GM23248 (cell line): ENCODE data around the gene MTUS2. TPM values are rescaled to one million over a fixed set of nuclear protein-coding genes. Genes with fewer than 3 reads are reported as not detected.

Experiments
- DNase-seq: peaks from one replicate; pipeline ENCODE4 v3.0.0-alpha.2; 2015
- H2AFZ ChIP-seq: fragments of 200-600 bp; sonication (generic); 2 replicates; pipeline ENCODE4 v1.6.1; 2016; ENCODE audit warnings: antibody characterized with exemption
- H3F3A ChIP-seq: fragments of 200-600 bp; sonication (generic); 2 replicates; pipeline ENCODE4 v1.6.1; 2016; ENCODE audit warnings: mild to moderate bottlenecking, antibody characterized with exemption, mixed run types; ENCODE audit not compliant: insufficient read depth
- H3K27ac ChIP-seq: fragments of 200-600 bp; sonication (generic); 2 replicates; pipeline ENCODE4 v1.5.1; 2016; ENCODE audit warnings: mild to moderate bottlenecking
- H3K27me3 ChIP-seq: fragments of 200-600 bp; sonication (generic); replicated peaks from 2 replicates; pipeline ENCODE4 v1.6.1; 2016; ENCODE audit warnings: mild to moderate bottlenecking; ENCODE audit not compliant: insufficient read depth
- H3K36me3 ChIP-seq: fragments of 200-600 bp; sonication (generic); 2 replicates; pipeline ENCODE4 v1.6.1; 2016; ENCODE audit warnings: low read depth, mild to moderate bottlenecking
- H3K4me1 ChIP-seq: fragments of 200-600 bp; sonication (generic); 2 replicates; pipeline ENCODE4 v1.6.1; 2016; ENCODE audit warnings: mild to moderate bottlenecking; ENCODE audit not compliant: insufficient read depth
- H3K4me2 ChIP-seq: fragments of 200-600 bp; sonication (generic); one replicate; pipeline ENCODE4 v1.6.1; 2016; ENCODE audit warnings: mild to moderate bottlenecking; ENCODE audit not compliant: unreplicated experiment
- H3K4me3 ChIP-seq: fragments of 200-600 bp; sonication (generic); 2 replicates; pipeline ENCODE4 v1.5.1; 2016; ENCODE audit warnings: mild to moderate bottlenecking
- H3K79me2 ChIP-seq: fragments of 200-600 bp; sonication (generic); 2 replicates; pipeline ENCODE4 v1.6.1; 2016; ENCODE audit warnings: mild to moderate bottlenecking; ENCODE audit not compliant: insufficient read depth
- H3K9ac ChIP-seq: fragments of 200-600 bp; sonication (generic); 2 replicates; pipeline ENCODE4 v1.6.1; 2016; ENCODE audit warnings: mild to moderate bottlenecking
- H3K9me2 ChIP-seq: fragments of 200-600 bp; sonication (generic); 2 replicates; pipeline ENCODE4 v1.6.1; 2016; ENCODE audit warnings: mixed run types, mild to moderate bottlenecking, moderate library complexity; ENCODE audit not compliant: insufficient read depth
- H3K9me3 ChIP-seq: fragments of 200-600 bp; sonication (generic); one replicate; pipeline ENCODE4 v1.6.1; 2017; ENCODE audit warnings: low read depth
- H4K20me1 ChIP-seq: fragments of 200-600 bp; sonication (generic); 2 replicates; pipeline ENCODE4 v1.6.0; 2016; ENCODE audit not compliant: insufficient read depth
- EZH2 ChIP-seq: fragments of 200-600 bp; sonication (generic); IDR thresholded peaks from 2 replicates; pipeline ENCODE4 v1.6.1; 2018; ENCODE audit warnings: antibody characterized with exemption, mild to moderate bottlenecking; ENCODE audit not compliant: insufficient read depth, poor library complexity, severe bottlenecking
- EZH2phosphoT487 ChIP-seq: fragments of 200-600 bp; sonication (generic); IDR thresholded peaks from 2 replicates; pipeline ENCODE4 v1.6.1; 2018; ENCODE audit warnings: antibody characterized with exemption, moderate library complexity, mild to moderate bottlenecking, low read depth; ENCODE audit not compliant: insufficient read depth
- WGBS, 2 experiments: methylation state at CpG; one replicate each; pipeline ENCODE4 v1.1.6; 2015 to 2017; ENCODE audit warnings: low lambda C conversion rate in 2 of 2, low coverage in 1 of 2; ENCODE audit errors: missing lambda C conversion rate in 2 of 2; 5-methylcytosine and 5-hydroxymethylcytosine counted together
- in situ Hi-C: fragments of 300-500 bp; cut with MboI; formaldehyde crosslinking; loops from 2 replicates; pipeline ENCODE4 v1.15.0; 2020
- polyA plus RNA-seq: library from polyadenylated mRNA; unstranded; fragments of >200 nt; fragmentation: Nextera tagmentation; extraction: Ambion mirVana; gene quantifications from 2 replicates; pipeline ENCODE4 v1.2.1, GENCODE V29; 2016
- total RNA-seq: library from RNA; depleted of rRNA; stranded (reverse); fragments of >200 nt; shearing (Covaris generic); gene quantifications from 2 replicates; pipeline ENCODE4 v1.2.3, GENCODE V29; 2014

The MTUS2 gene
- total and polyA plus RNA-seq, 2 experiments from 2014 or later = 0.43 to 0.74 TPM

DNA sequence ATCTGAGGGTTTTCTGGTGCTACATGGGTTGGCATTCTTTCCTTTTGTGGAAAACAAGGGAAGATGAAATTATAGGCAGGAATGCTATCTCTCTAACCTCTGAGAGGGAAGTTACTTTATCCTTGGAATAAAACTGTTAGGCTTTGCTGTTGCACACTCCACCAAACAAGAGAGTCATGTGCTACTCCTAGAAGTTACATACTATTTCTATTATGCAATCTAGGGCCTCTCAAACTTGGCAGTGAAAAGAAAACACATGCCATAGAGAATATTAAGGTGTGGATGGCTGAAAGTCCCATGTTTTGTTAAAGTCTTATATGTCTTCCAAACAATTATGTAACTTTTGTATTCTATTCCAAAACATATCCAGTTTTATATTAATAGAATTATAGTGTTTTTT, 407.4 kb downstream of the MTUS2 start:
- Histone ChIP-seq H3K4me3 (no peak overlapping the region), H3K4me1 (no peaks in the 10 kb centered on the region), H2AFZ (no peak overlapping the region), H3K9me3 (no peaks in the 10 kb centered on the region), H3K9me2 (no peaks in the 10 kb centered on the region), H3K27ac (no peak overlapping the region), H3K27me3 (0 out of 2 replicates have a peak, but pooled peaks cover 6% of the 10 kb centered on the region), H3K79me2 (no peaks in the 10 kb centered on the region), H4K20me1 (no peaks in the 10 kb centered on the region), H3K9ac (no peak overlapping the region), H3K4me2 (no peak overlapping the region), H3F3A (no peaks in the 10 kb centered on the region), H3K36me3 (no peaks in the 10 kb centered on the region)
- in situ Hi-C loops = no loop called here
- no peak for TF ChIP-seq EZH2phosphoT487
- TF ChIP-seq EZH2 = no peak
- DNase-seq = peak; percentile 3

DNA sequence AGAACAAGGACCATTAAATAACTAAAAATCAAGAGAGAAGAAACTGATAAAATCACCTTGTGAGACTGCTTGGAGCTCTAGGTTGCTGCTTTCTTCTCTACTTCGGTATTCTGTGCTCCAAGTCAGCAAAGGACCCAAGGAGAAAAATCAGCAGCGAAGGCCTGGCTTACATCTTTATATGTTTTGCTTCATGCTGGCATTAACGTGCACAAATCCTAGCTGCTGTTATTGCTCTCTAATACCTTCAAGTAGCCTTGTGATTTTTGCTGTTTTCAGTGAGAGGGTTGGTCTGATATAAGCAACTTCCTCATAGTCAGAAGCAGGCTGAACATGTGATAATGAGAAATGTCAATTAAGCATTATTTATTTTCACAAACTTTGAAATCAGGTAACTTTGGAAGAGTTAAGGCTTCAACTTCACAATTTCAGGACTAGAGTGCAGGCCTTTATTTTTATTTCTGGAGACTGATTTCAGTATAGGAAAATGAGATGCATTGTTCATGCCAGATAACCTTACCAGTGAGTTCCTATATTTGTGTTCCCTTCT, 410.2 kb downstream of the MTUS2 start:
- 8 to 16% methylated on average over 3 of the region's 3 CpGs for WGBS, 2 experiments
- in situ Hi-C loops = no loop called here

DNA sequence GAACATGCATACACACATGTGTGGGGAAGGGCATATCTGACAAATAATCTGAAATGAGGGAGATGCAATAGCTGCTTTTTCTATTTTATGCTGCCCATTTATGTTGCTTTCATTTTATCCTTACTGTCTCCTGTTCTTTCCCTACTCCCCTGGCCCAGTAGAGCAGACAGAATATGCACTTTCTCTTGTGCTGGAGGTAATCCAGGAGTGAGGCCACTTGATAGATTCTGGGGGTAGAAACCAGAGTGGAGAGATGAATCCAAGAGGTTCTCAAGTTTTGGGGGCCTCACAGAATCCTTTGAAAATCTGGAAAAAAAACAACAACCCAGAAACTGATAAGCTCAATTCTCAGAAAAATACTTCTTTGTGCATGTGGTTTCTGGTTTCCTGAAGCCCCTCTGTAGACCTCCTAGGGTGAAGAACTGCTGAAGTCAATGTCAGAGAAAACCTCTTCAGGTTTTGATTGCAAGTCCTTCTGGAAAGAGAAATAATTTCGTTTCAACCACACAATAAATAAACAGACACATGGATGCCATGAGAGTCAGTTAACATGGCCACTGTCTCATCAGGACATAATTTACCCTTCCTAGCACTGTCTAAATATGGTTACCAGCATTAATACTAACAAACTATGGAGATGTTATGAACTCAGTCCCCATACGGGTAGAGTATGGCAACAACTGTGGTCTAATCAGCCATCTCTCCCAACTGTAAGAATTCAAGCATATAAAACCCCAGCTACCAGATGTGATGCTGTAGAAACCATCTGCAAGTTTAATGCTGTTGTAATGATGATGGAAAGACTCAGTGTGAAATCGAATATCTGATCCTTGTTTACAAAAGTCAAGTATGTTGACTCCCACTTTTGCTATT, 419.8 kb downstream of the MTUS2 start:
- in situ Hi-C loops = no loop called here
- no peaks in the 10 kb centered on the region for H3K9me3 ChIP-seq
- H3K27ac ChIP-seq = no peak overlapping the region
- WGBS, 2 experiments = 1% methylated on average over 3 of the region's 3 CpGs
- H3K4me3 ChIP-seq = no peak overlapping the region
- H3K9ac ChIP-seq = no peak overlapping the region
- no peak overlapping the region for H3K4me2 ChIP-seq
- no peaks in the 10 kb centered on the region for H3F3A ChIP-seq
- H3K79me2 ChIP-seq = no peaks in the 10 kb centered on the region
- no peaks in the 10 kb centered on the region for H3K9me2 ChIP-seq
- TF ChIP-seq EZH2 (no peak), EZH2phosphoT487 (no peak)
- no peaks in the 10 kb centered on the region for H3K4me1 ChIP-seq
- H3K27me3 ChIP-seq = no peaks in the 10 kb centered on the region
- DNase-seq = no peak
- H3K36me3 ChIP-seq = no peaks in the 10 kb centered on the region
- no peak overlapping the region for H2AFZ ChIP-seq
- H4K20me1 ChIP-seq = no peaks in the 10 kb centered on the region

More for the DNA sequence above, 410.2 kb downstream of the MTUS2 start:
- no peaks in the 10 kb centered on the region for H3F3A ChIP-seq
- no peaks in the 10 kb centered on the region for H3K9me2 ChIP-seq
- no peaks in the 10 kb centered on the region for H3K4me1 ChIP-seq
- H3K4me3 ChIP-seq = no peak overlapping the region
- H3K27ac ChIP-seq = no peak overlapping the region
- H4K20me1 ChIP-seq = no peaks in the 10 kb centered on the region
- no peak overlapping the region for H3K4me2 ChIP-seq
- H2AFZ ChIP-seq = no peak overlapping the region
- DNase-seq = no peak
- no peak overlapping the region for H3K9ac ChIP-seq
- TF ChIP-seq EZH2 (no peak), EZH2phosphoT487 (no peak)
- H3K79me2 ChIP-seq = no peaks in the 10 kb centered on the region
- H3K36me3 ChIP-seq = no peaks in the 10 kb centered on the region
- 0 out of 2 replicates have a peak, but pooled peaks cover 6% of the 10 kb centered on the region for H3K27me3 ChIP-seq
- H3K9me3 ChIP-seq = no peaks in the 10 kb centered on the region

DNA sequence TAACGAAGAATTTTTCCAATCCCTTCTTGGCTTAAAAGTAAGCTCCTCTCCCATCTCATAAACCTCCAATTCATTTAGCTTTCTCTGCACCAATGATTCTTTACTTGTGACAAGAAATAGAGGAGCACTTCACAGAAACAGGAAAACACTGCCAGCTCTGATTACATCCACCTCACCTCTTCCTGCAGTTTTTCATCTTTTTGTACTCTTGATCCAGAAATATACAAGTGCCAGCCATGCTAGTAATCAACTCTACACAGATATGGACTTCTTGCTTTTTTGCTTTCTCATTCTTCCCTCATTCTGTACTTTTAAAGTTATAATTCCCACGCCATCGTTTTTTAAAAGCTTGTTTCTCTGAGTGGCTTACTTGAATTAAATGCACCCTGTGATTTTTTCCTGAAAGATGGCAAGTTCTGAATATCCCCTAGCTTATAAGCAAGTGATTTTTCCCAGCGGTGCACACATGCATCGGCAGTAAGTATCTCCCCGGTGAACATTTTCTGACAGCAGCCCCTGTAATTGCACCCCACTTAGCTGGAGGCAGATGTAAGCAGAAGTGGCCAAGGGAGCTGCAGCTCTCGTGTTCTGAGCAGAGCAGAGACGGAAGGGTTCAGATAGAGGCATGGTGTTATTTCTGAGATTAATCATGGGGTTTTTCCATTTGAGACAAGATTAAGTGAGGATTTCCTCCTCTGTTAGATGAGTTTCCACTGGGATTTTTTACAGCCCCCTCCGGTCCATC, 434.7 kb downstream of the MTUS2 start:
- no peak overlapping the region for H3K9ac ChIP-seq
- no peaks in the 10 kb centered on the region for H4K20me1 ChIP-seq
- no peak for DNase-seq
- H3K4me2 ChIP-seq = no peak overlapping the region
- no peaks in the 10 kb centered on the region for H3K9me3 ChIP-seq
- no peak overlapping the region for H3K4me3 ChIP-seq
- no peaks in the 10 kb centered on the region for H3K27me3 ChIP-seq
- no peak for TF ChIP-seq EZH2phosphoT487
- no peak for TF ChIP-seq EZH2
- H3K36me3 ChIP-seq = no peaks in the 10 kb centered on the region
- no peak overlapping the region for H3K27ac ChIP-seq
- in situ Hi-C loops = no loop called here
- no peaks in the 10 kb centered on the region for H3K9me2 ChIP-seq
- no peaks in the 10 kb centered on the region for H3K79me2 ChIP-seq
- no peaks in the 10 kb centered on the region for H3F3A ChIP-seq
- H2AFZ ChIP-seq = no peak overlapping the region
- WGBS, 2 experiments = 2 to 6% methylated on average over 9 of the region's 9 CpGs
- no peaks in the 10 kb centered on the region for H3K4me1 ChIP-seq
